ENCODE data around the gene WFIKKN2.

DNA sequence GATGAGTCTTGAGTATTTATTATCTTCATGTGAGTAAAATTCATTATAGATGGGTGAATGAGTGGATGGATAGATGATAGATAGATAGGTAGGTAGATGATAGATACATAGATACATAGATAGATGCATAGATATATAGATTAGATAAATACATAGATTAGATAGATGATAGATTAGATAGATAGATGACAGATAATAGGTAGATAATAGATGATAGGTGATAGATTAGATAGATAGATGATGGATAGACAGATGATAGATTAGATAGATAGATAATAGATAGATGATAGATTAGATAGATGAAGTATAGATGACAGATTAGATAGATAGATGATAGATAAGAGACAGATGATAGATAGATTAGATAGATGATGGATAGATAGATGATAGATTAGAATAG, 21.8 kb upstream of the WFIKKN2 start:
- TF ChIP-seq, protein P1, sequence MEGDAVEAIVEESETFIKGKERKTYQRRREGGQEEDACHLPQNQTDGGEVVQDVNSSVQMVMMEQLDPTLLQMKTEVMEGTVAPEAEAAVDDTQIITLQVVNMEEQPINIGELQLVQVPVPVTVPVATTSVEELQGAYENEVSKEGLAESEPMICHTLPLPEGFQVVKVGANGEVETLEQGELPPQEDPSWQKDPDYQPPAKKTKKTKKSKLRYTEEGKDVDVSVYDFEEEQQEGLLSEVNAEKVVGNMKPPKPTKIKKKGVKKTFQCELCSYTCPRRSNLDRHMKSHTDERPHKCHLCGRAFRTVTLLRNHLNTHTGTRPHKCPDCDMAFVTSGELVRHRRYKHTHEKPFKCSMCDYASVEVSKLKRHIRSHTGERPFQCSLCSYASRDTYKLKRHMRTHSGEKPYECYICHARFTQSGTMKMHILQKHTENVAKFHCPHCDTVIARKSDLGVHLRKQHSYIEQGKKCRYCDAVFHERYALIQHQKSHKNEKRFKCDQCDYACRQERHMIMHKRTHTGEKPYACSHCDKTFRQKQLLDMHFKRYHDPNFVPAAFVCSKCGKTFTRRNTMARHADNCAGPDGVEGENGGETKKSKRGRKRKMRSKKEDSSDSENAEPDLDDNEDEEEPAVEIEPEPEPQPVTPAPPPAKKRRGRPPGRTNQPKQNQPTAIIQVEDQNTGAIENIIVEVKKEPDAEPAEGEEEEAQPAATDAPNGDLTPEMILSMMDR (conservative IDR thresholded peaks at IDR 0.05; ENCODE audit: low read length) = no peak
- TF ChIP-seq EZH2phosphoT487 (IDR thresholded peaks at IDR 0.05; ENCODE audit: borderline replicate concordance, low read depth, low read length) = no peak

Measured in OCI-LY7 (cell line).